AG08396 (cell line): Measurements from ENCODE around the gene PSMD3.

Experiments used
- DNase-seq: peaks from one replicate; pipeline ENCODE4 v3.0.0; 2012; ENCODE audit warnings: low spot score, mixed read lengths

The PSMD3 gene

GRCh38 chr17:40022497-40022896, 41.9 kb downstream of the PSMD3 start:
- DNase-seq = no peak

- DNase-seq = no peak
Observed at GRCh38 chr17:40022961-40023541, 42.4 kb downstream of the PSMD3 start.

GRCh38 chr17:40023590-40024292, 43.1 kb downstream of the PSMD3 start:
- no peak for DNase-seq

GRCh38 chr17:40024901-40025300, 44.3 kb downstream of the PSMD3 start:
- no peak for DNase-seq

- DNase-seq = no peak
Observed at GRCh38 chr17:40025559-40025958, 45.0 kb downstream of the PSMD3 start.

DNA sequence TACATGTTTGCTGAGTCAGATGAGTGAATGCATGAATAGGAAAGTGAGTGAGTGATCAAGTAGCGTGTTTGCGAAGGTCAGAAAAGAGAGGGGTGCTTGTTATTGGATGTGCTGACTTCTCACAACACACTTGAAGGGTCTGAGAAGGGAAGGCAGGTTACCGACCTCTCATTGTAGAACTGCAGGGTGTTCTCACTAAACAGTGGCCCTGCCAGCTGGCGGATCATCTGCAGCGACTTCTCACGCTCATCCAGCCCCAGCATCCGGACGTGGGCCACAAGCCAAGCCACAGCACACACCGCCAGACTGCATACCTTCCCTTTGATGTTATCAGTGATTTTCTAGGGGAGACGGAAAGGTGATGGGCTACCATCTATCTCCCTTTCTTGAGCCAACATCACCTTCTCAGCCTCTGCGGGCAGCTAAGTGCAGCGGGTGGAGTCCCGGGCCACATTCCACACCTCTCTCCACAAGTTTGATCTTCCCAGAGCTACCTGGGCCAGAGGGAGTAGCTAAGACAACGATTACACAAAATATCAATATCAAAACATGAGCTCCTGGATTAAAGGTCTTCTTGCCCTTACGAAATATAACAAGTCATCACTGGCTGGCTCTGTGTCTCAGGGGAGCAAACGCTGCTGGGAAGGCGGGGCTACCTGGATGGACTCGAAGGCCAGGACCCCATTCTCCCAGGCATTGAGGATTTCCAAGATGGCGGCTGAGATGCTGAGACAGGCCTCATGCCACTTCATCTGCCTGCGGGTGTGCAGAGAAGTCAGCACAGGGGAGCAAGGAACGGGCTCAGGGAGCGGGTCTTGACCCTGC, 45.6 kb downstream of the PSMD3 start:
- no peak for DNase-seq

GRCh38 chr17:40026816-40027613, 46.4 kb downstream of the PSMD3 start:
- peak; percentile 88 for DNase-seq

- DNase-seq = no peak
Observed at GRCh38 chr17:40027614-40028012, 47.0 kb downstream of the PSMD3 start.

DNA sequence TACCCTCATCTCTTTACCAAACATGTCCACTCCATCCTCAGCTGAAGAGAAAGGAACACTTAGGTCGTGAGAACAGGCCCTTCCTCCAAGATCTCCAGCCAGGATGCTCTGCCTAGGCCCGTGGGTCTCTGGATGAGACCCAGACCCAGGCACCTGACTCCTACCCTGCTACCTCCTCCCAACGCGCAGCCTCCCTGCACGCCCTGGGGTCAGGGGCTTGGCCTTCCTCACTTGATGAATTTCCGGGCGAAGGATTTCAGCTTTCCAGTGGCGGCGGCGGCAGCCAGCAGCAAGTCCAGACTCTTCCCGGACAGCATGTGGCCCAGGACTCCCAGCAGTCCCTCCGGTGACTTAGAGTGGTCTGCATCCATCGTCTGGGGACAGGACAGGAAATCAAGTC, 48.0 kb downstream of the PSMD3 start:
- no peak for DNase-seq

DNA sequence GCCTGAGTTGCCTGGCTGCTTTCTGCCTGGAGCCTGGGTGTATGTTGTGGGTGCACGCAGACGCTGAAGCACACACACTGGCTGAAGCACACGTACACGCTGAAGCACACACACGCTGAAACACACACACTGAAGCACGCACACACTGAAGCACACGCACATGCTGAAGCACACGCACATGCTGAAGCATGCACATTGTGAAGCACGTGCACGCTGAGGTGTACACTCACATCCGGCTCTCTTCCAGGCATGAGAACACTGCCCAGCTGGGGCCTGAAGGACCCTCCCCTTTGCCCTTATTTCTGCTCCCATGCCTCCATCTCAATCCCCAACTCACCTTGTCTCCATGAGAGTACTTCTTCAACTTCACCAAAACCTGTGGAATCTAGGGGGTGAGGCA, 51.1 kb downstream of the PSMD3 start:
- no peak for DNase-seq

GRCh38 chr17:40032322-40033320, 52.0 kb downstream of the PSMD3 start:
- DNase-seq = no peak

DNA sequence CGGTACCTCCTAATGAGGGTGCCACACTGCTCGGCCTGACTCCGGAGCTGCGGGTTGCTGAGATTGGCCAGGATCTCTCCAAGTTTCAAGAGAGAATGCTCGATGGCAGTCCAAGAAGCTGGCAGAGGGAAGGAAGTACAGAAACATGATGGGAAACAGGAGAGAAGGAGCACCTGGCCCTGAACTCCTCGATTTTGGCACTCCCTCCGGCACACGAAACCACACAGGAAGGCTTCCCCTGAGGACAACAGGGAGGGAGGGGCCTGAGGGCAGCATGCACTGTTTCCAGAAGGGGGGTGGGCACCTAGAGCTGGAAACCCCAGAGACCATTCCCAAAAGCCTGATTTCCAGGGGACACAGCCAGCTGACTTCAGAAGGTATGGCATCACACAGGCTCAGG, 52.7 kb downstream of the PSMD3 start:
- DNase-seq = no peak

DNA sequence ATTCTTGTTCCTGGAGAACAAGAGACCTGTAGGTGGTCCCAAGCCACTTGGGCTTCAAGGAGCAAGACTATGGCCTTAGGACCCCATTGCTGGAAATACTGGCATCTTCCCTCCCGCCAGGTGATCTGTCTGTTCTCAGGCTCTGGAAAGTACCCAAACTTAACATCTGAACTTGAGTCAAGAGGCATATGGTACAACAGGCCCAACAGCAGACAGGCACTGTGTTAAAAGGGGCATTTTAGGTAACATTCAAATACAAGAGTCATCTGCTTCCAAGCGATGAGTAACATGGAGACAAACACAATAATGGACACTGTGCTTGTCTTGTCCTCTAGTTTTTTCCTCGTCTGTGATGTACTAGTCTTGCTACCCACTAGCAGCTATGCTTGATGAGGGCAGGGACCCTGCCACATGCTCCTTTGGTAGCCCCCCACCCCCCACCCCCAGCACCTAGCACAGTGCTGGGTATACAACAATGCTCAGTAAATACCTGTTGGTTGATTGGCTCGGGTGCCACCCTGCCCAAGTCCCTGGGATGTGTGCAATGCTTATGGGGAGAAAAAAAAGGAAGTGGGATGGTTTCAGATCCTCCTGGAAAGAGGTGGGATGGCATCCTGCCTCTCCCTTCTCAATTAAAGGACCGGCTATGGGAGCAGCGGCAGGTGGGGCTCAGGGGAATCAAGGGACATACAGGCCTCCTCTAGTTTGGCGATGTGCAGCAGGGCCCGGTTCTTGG, 54.0 kb downstream of the PSMD3 start:
- no peak for DNase-seq

DNA sequence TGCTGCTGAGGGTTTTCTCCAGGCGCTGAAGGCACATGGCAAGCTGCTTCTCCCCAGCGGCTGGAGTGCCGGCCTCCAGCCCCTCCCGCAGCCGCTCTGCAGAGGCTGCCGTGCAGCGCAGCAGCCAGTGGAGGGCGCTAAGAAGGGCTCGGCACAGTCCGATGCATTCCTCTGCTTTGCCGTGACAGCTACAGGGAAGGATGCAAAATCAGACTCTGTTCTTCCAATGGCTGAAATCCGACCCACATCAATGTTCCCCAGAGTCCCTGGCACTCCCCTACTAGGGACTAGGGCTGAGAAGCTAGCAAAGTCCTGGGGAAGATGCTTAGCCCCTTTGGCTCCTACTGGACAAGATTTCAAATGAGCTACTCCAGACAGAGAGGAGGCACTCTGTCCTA, 54.6 kb downstream of the PSMD3 start:
- peak; percentile 52 for DNase-seq

- peak; percentile 91 for DNase-seq
Observed at GRCh38 chr17:40038882-40039513, 58.4 kb downstream of the PSMD3 start.

- DNase-seq = no peak
Observed at GRCh38 chr17:40041196-40041595, 60.6 kb downstream of the PSMD3 start.
